HL-60 (cell line): ENCODE data around the gene ANKEF1.

Experiments
- CTCF ChIP-seq: IDR thresholded peaks from one replicate; pipeline ENCODE4 v1.5.1; 2011; ENCODE audit warnings: low read length, control low read depth, inconsistent platforms; ENCODE audit not compliant: insufficient read depth
- POLR2AphosphoS5 ChIP-seq: IDR thresholded peaks from 2 replicates; pipeline ENCODE4 v1.6.1; 2012; ENCODE audit warnings: low read depth
- TF ChIP-seq, protein P1 (sequence below): IDR thresholded peaks from 2 replicates; pipeline ENCODE4 v1.6.1; 2012; ENCODE audit warnings: low read depth; ENCODE audit not compliant: insufficient replicate concordance

DNA sequence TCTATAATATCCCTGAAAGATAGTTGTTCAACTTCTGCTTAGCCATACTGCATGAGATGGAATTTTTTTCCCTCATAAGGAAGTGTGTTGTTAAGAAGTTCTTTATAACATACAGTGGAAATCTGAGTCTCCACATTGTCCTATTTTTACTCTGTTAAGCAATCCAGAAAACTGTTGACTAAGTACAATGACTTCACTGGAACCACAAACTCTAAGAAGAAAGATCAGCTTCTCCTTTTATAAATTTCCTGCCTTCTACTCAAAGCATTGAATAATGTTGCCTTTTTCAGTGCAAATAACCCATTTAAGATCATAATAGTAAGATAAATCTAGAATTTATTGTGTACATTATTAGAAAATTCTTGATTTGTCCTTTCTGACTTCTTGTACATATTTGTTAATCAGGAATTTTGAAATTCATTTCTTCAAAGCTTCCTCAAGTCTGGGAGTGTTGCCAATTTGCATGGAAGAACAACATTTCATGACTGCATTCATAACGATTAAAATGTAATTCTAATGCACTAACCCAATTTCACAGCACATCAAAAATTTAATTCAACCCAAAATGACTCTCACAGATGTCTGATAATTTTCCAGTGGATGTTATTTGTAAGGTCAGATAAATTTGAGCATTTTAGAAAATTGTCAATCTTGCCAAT, 45.6 kb upstream of the ANKEF1 start:
- TF ChIP-seq CTCF (no peak), POLR2AphosphoS5 (no peak)
- TF ChIP-seq, protein P1, sequence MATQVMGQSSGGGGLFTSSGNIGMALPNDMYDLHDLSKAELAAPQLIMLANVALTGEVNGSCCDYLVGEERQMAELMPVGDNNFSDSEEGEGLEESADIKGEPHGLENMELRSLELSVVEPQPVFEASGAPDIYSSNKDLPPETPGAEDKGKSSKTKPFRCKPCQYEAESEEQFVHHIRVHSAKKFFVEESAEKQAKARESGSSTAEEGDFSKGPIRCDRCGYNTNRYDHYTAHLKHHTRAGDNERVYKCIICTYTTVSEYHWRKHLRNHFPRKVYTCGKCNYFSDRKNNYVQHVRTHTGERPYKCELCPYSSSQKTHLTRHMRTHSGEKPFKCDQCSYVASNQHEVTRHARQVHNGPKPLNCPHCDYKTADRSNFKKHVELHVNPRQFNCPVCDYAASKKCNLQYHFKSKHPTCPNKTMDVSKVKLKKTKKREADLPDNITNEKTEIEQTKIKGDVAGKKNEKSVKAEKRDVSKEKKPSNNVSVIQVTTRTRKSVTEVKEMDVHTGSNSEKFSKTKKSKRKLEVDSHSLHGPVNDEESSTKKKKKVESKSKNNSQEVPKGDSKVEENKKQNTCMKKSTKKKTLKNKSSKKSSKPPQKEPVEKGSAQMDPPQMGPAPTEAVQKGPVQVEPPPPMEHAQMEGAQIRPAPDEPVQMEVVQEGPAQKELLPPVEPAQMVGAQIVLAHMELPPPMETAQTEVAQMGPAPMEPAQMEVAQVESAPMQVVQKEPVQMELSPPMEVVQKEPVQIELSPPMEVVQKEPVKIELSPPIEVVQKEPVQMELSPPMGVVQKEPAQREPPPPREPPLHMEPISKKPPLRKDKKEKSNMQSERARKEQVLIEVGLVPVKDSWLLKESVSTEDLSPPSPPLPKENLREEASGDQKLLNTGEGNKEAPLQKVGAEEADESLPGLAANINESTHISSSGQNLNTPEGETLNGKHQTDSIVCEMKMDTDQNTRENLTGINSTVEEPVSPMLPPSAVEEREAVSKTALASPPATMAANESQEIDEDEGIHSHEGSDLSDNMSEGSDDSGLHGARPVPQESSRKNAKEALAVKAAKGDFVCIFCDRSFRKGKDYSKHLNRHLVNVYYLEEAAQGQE, result no peak
